HCT116 (cell line): ENCODE measurements around the gene HGF. TPM values are rescaled to one million over a fixed set of nuclear protein-coding genes. Genes with fewer than 3 reads are reported as not detected.

Source experiments
- ATAC-seq: fragments of 200-7000 bp; cut with Tn5 transposase; 2 replicates; pipeline ENCODE4 v1.9.1; 2020; ENCODE audit warnings: mild to moderate bottlenecking, moderate library complexity
- BruUV-seq: library from RNA; stranded (reverse); fragments of 400-500 nt; replicated peaks from 2 replicates; lab custom pipeline; 2021; lab: Mats Ljungman, UMichigan
- CTCF ChIA-PET: fragments of 300-600 bp; sonication (Branson Sonifier 250); formaldehyde crosslinking; loops from one replicate; lab custom pipeline; 2021; ENCODE audit warnings: antibody characterized with exemption; lab: Charles Lee
- POLR2A ChIA-PET: fragments of 300-600, 350-600 bp; sonication (Branson Sonifier 250); formaldehyde crosslinking; loops from one replicate; lab custom pipeline; 2021; ENCODE audit warnings: antibody characterized with exemption; lab: Charles Lee
- RAD21 ChIA-PET, 2 experiments: fragments of 300-600 bp; sonication (Branson Sonifier 250); formaldehyde crosslinking; loops; one replicate each; lab custom pipeline; 2023; ENCODE audit warnings: low total read pairs in 2 of 2; ENCODE audit not compliant: uncharacterized antibody in 2 of 2, unreplicated experiment in 2 of 2, low non-redundant PET in 1 of 2; lab: Charles Lee
- DNase-seq: peaks from one replicate; pipeline ENCODE4 v3.0.0-alpha.2; 2010; ENCODE audit warnings: low read depth, low spot score
- H2AFZ ChIP-seq: fragments of 200-600 bp; shearing (Covaris generic), sonication (generic); 2 replicates; pipeline ENCODE4 v1.6.1; 2017; ENCODE audit warnings: low read depth, mixed run types, mixed read lengths, antibody characterized with exemption, low read length; ENCODE audit not compliant: poor library complexity, severe bottlenecking
- H3K27ac ChIP-seq: 2 replicates; pipeline ENCODE4 v1.5.1; 2012; ENCODE audit warnings: low read depth, low read length
- H3K27me3 ChIP-seq: fragments of 200-600 bp; sonication (generic); 2 replicates; pipeline ENCODE4 v1.6.1; 2016; ENCODE audit warnings: mixed run types, low read length, mixed read lengths; ENCODE audit not compliant: insufficient read depth
- H3K36me3 ChIP-seq, 2 experiments: fragments of 200-500 bp in 1 of 2; fragments of 200-600 bp in 1 of 2; sonication (Bioruptor generic) in 1 of 2; sonication (generic) in 1 of 2; 2 replicates each; pipeline versions ENCODE4 v1.5.1 to v1.6.1; 2014 to 2016; ENCODE audit warnings: low read length in 2 of 2, inconsistent platforms in 1 of 2, mixed read lengths in 1 of 2, mixed run types in 1 of 2; ENCODE audit not compliant: insufficient read depth in 2 of 2, control insufficient read depth in 1 of 2
- H3K4me1 ChIP-seq, 2 experiments: fragments of 200-600 bp in 1 of 2; sonication (generic) in 1 of 2; 2 replicates each; pipeline versions ENCODE4 v1.5.1 to v1.6.1; 2012 to 2017; ENCODE audit warnings: low read length in 2 of 2, inconsistent platforms in 1 of 2, mild to moderate bottlenecking in 1 of 2, mixed read lengths in 1 of 2, mixed run types in 1 of 2, moderate library complexity in 1 of 2; ENCODE audit not compliant: insufficient read depth in 2 of 2, control insufficient read depth in 1 of 2
- H3K4me2 ChIP-seq: fragments of 200-600 bp; sonication (generic); 2 replicates; pipeline ENCODE4 v1.6.1; 2017; ENCODE audit warnings: mixed run types, low read length, mixed read lengths
- H3K4me3 ChIP-seq, 2 experiments: fragments of 200-600 bp in 1 of 2; sonication (generic) in 1 of 2; replicated peaks in 1 of 2; 2 replicates each; pipeline ENCODE4 v1.5.1; 2011 to 2016; ENCODE audit warnings: low read length in 2 of 2, control low read depth in 1 of 2, low read depth in 1 of 2, mild to moderate bottlenecking in 1 of 2, mixed read lengths in 1 of 2, mixed run types in 1 of 2
- H3K79me2 ChIP-seq: fragments of 200-600 bp; sonication (generic); 2 replicates; pipeline ENCODE4 v1.6.1; 2017; ENCODE audit warnings: mild to moderate bottlenecking, mixed run types, low read length, moderate library complexity, mixed read lengths; ENCODE audit not compliant: insufficient read depth
- H3K9ac ChIP-seq: fragments of 200-600 bp; sonication (generic); 2 replicates; pipeline ENCODE4 v1.6.1; 2016; ENCODE audit warnings: low read length, mixed read lengths
- H3K9me2 ChIP-seq: fragments of 200-600 bp; sonication (generic), shearing (Covaris generic); 2 replicates; pipeline ENCODE4 v1.6.1; 2017; ENCODE audit warnings: mixed run types, mild to moderate bottlenecking, moderate library complexity; ENCODE audit not compliant: insufficient read depth
- H3K9me3 ChIP-seq, 2 experiments: fragments of 200-500 bp in 1 of 2; fragments of 200-600 bp in 1 of 2; sonication (Bioruptor generic) in 1 of 2; sonication (generic) in 1 of 2; 2 replicates each; pipeline ENCODE4 v1.6.1; 2014 to 2017; ENCODE audit warnings: low read length in 2 of 2, mixed read lengths in 2 of 2, inconsistent platforms in 1 of 2, low read depth in 1 of 2, mild to moderate bottlenecking in 1 of 2, mixed run types in 1 of 2, moderate library complexity in 1 of 2; ENCODE audit not compliant: control insufficient read depth in 1 of 2, insufficient read depth in 1 of 2
- H4K20me1 ChIP-seq: fragments of 200-600 bp; sonication (generic), shearing (Covaris generic); 2 replicates; pipeline ENCODE4 v1.6.1; 2017; ENCODE audit warnings: mixed run types, mild to moderate bottlenecking, moderate library complexity; ENCODE audit not compliant: insufficient read depth
- CTCF ChIP-seq, 3 experiments: fragments of 200-600 bp in 1 of 3; sonication (generic) in 1 of 3; IDR thresholded peaks in 2 of 3; conservative IDR thresholded peaks in 1 of 3; 2 replicates each; pipeline ENCODE4 v1.5.1; 2012 to 2017; ENCODE audit warnings: low read depth in 2 of 3, low read length in 2 of 3, antibody characterized with exemption in 1 of 3, borderline replicate concordance in 1 of 3, control low read depth in 1 of 3, mild to moderate bottlenecking in 1 of 3, mixed read lengths in 1 of 3, mixed run types in 1 of 3, moderate library complexity in 1 of 3; ENCODE audit not compliant: insufficient read depth in 1 of 3
- FOSL1 ChIP-seq: IDR thresholded peaks from 2 replicates; pipeline ENCODE4 v1.6.1; 2012; ENCODE audit warnings: low read depth
- POLR2A ChIP-seq: IDR thresholded peaks from 2 replicates; pipeline ENCODE4 v1.7.0; 2011; ENCODE audit warnings: borderline replicate concordance; ENCODE audit not compliant: insufficient read depth, insufficient read length; ENCODE audit errors: extremely low read depth
- REST ChIP-seq: IDR thresholded peaks from 2 replicates; pipeline ENCODE4 v1.6.1; 2012; ENCODE audit warnings: low read depth
- intact Hi-C: fragments of 100-400 bp; cut with micrococcal nuclease; formaldehyde crosslinking; loops from 2 replicates; pipeline ENCODE4 v1.10.0; 2022
- total RNA-seq: library from RNA; stranded (reverse); gene quantifications from one replicate; pipeline ENCODE4 v1.2.1, GENCODE V29; 2021; ENCODE audit not compliant: unreplicated experiment
- TF ChIP-seq, protein P1 (sequence below): IDR thresholded peaks from 2 replicates; pipeline ENCODE4 v1.6.1; 2011; ENCODE audit warnings: mild to moderate bottlenecking, low read length, moderate library complexity; ENCODE audit not compliant: insufficient replicate concordance; ENCODE audit errors: extremely low read depth

HGF gene
- total RNA-seq, 1 experiment from 2014 or later: 0.15 TPM

- no peak overlapping the region for H3K4me3 ChIP-seq
- CTCF ChIA-PET: interaction anchor here (2.0 kb wide), 1 partner anchor 14 kb away, joined by 6 read pairs; no protein-coding TSS in a partner anchor
- POLR2A ChIA-PET: no interaction called here
These were observed 20.8 kb upstream of the HGF start for GRCh38 chr7:81790686-81791085.

More at GRCh38 chr7:81790686-81791085, 20.8 kb upstream of the HGF start:
- TF ChIP-seq, protein P1, sequence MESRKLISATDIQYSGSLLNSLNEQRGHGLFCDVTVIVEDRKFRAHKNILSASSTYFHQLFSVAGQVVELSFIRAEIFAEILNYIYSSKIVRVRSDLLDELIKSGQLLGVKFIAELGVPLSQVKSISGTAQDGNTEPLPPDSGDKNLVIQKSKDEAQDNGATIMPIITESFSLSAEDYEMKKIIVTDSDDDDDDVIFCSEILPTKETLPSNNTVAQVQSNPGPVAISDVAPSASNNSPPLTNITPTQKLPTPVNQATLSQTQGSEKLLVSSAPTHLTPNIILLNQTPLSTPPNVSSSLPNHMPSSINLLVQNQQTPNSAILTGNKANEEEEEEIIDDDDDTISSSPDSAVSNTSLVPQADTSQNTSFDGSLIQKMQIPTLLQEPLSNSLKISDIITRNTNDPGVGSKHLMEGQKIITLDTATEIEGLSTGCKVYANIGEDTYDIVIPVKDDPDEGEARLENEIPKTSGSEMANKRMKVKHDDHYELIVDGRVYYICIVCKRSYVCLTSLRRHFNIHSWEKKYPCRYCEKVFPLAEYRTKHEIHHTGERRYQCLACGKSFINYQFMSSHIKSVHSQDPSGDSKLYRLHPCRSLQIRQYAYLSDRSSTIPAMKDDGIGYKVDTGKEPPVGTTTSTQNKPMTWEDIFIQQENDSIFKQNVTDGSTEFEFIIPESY: no peak
- no peak for TF ChIP-seq POLR2A
- TF ChIP-seq FOSL1: no peak
- no peak for TF ChIP-seq REST
- no peak for TF ChIP-seq CTCF (IDR thresholded peaks at IDR 0.05 in 2 of 3, conservative IDR thresholded peaks at IDR 0.05 in 1 of 3; ENCODE audit: borderline replicate concordance in 1 of 3, insufficient read depth in 1 of 3, low read depth in 2 of 3, low read length in 2 of 3)
- H3K9me3 ChIP-seq: no peaks in the 10 kb centered on the region
- no peak overlapping the region for H3K9ac ChIP-seq
- RAD21 ChIA-PET: no interaction called here
- H3K4me2 ChIP-seq: no peak overlapping the region
- BruUV-seq: no TSS peak
- H3K27me3 ChIP-seq: no peaks in the 10 kb centered on the region
- H3K79me2 ChIP-seq: no peaks in the 10 kb centered on the region
- H4K20me1 ChIP-seq: no peaks in the 10 kb centered on the region
- no peak overlapping the region for H3K27ac ChIP-seq
- no peaks in the 10 kb centered on the region for H3K36me3 ChIP-seq
- intact Hi-C loops: no loop called here
- no peak overlapping the region for H2AFZ ChIP-seq
- H3K9me2 ChIP-seq: no peaks in the 10 kb centered on the region
- ATAC-seq (no peak), DNase-seq (no peak)
- no peaks in the 10 kb centered on the region for H3K4me1 ChIP-seq
